Ureter (tissue), 1 donor: ENCODE results near the gene SEL1L. TPM values are rescaled to one million over a fixed set of nuclear protein-coding genes. Genes with fewer than 3 reads are reported as not detected.

Experiments
- total RNA-seq: library from RNA; stranded (reverse); gene quantifications from one replicate; pipeline ENCODE4 v1.2.4, GENCODE V29; 2023
- donor health status: DM: yes; HTN: yes; CAD: no.

The SEL1L gene
- total RNA-seq, 1 donor from 2014 or later = 87.8 TPM

Other genes starting within 250 kb of the SEL1L start
- 61.4 TPM for gene STON2, start 133.5 kb downstream of the SEL1L start, total RNA-seq